ENCODE data around the gene TOGARAM2.

Gene TOGARAM2

GRCh38 chr2:29053223-29053622, 72.1 kb downstream of the TOGARAM2 start:
- peak in 1 of 2 donors; percentile 3 for DNase-seq (ENCODE audit: low read depth in 2 of 2)

- DNase-seq (ENCODE audit: low read depth in 2 of 2): no peak
These were observed 72.7 kb downstream of the TOGARAM2 start for GRCh38 chr2:29053670-29054400.

GRCh38 chr2:29054430-29054829, 73.3 kb downstream of the TOGARAM2 start:
- no peak for DNase-seq (ENCODE audit: low read depth in 2 of 2)

GRCh38 chr2:29055601-29056000, 74.5 kb downstream of the TOGARAM2 start:
- DNase-seq (ENCODE audit: low read depth in 2 of 2): no peak

GRCh38 chr2:29056452-29056851, 75.4 kb downstream of the TOGARAM2 start:
- peak in 1 of 2 donors; percentile 2 for DNase-seq (ENCODE audit: low read depth in 2 of 2)

- DNase-seq (ENCODE audit: low read depth in 2 of 2): no peak
These were observed 75.9 kb downstream of the TOGARAM2 start for GRCh38 chr2:29057006-29057405.

- no peak for DNase-seq (ENCODE audit: low read depth in 2 of 2)
These were observed 78.5 kb downstream of the TOGARAM2 start for GRCh38 chr2:29059624-29060023.

GRCh38 chr2:29060441-29060840, 79.3 kb downstream of the TOGARAM2 start:
- no peak for DNase-seq (ENCODE audit: low read depth in 2 of 2)

GRCh38 chr2:29061176-29061575, 80.1 kb downstream of the TOGARAM2 start:
- no peak for DNase-seq (ENCODE audit: low read depth in 2 of 2)

GRCh38 chr2:29061616-29062015, 80.5 kb downstream of the TOGARAM2 start:
- no peak for DNase-seq (ENCODE audit: low read depth in 2 of 2)

- DNase-seq (ENCODE audit: low read depth in 2 of 2): no peak
These were observed 81.3 kb downstream of the TOGARAM2 start for GRCh38 chr2:29062371-29062770.

GRCh38 chr2:29063056-29063455, 82.0 kb downstream of the TOGARAM2 start:
- no peak for DNase-seq (ENCODE audit: low read depth in 2 of 2)

- no peak for DNase-seq (ENCODE audit: low read depth in 2 of 2)
These were observed 82.7 kb downstream of the TOGARAM2 start for GRCh38 chr2:29063646-29064345.

- no peak for DNase-seq (ENCODE audit: low read depth in 2 of 2)
These were observed 83.2 kb downstream of the TOGARAM2 start for GRCh38 chr2:29064346-29064715.

- no peak for DNase-seq (ENCODE audit: low read depth in 2 of 2)
These were observed 83.6 kb downstream of the TOGARAM2 start for GRCh38 chr2:29064746-29065067.

- DNase-seq (ENCODE audit: low read depth in 2 of 2): no peak
These were observed 84.1 kb downstream of the TOGARAM2 start for GRCh38 chr2:29065068-29065811.

- DNase-seq (ENCODE audit: low read depth in 2 of 2): no peak
These were observed 85.3 kb downstream of the TOGARAM2 start for GRCh38 chr2:29066271-29066860.

GRCh38 chr2:29066997-29067605, 86.0 kb downstream of the TOGARAM2 start:
- no peak for DNase-seq (ENCODE audit: low read depth in 2 of 2)

GRCh38 chr2:29068513-29068912, 87.4 kb downstream of the TOGARAM2 start:
- no peak for DNase-seq (ENCODE audit: low read depth in 2 of 2)

- DNase-seq (ENCODE audit: low read depth in 2 of 2): no peak
These were observed 89.4 kb downstream of the TOGARAM2 start for GRCh38 chr2:29070526-29070925.

GRCh38 chr2:29071032-29071975, 90.2 kb downstream of the TOGARAM2 start:
- no peak for DNase-seq (ENCODE audit: low read depth in 2 of 2)
